Measurements from ENCODE around the gene NUP98. TPM values are rescaled to one million over a fixed set of nuclear protein-coding genes. Genes with fewer than 3 reads are reported as not detected.

The NUP98 gene
- total RNA-seq, 1 experiment from 2014 or later = 59.7 TPM

- no peak for DNase-seq
- no peak overlapping the region for H3K27ac ChIP-seq
- TF ChIP-seq, protein P1, sequence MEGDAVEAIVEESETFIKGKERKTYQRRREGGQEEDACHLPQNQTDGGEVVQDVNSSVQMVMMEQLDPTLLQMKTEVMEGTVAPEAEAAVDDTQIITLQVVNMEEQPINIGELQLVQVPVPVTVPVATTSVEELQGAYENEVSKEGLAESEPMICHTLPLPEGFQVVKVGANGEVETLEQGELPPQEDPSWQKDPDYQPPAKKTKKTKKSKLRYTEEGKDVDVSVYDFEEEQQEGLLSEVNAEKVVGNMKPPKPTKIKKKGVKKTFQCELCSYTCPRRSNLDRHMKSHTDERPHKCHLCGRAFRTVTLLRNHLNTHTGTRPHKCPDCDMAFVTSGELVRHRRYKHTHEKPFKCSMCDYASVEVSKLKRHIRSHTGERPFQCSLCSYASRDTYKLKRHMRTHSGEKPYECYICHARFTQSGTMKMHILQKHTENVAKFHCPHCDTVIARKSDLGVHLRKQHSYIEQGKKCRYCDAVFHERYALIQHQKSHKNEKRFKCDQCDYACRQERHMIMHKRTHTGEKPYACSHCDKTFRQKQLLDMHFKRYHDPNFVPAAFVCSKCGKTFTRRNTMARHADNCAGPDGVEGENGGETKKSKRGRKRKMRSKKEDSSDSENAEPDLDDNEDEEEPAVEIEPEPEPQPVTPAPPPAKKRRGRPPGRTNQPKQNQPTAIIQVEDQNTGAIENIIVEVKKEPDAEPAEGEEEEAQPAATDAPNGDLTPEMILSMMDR (conservative IDR thresholded peaks at IDR 0.05) = no peak
- TF ChIP-seq EZH2 (IDR thresholded peaks at IDR 0.05; ENCODE audit: low read depth) = no peak
- H3K4me2 ChIP-seq = no peak overlapping the region
- no peaks in the 10 kb centered on the region for H3K4me1 ChIP-seq (replicated peaks; ENCODE audit: insufficient read depth)
- H3K27me3 ChIP-seq (ENCODE audit: insufficient read depth, low read depth) = no peaks in the 10 kb centered on the region
- no peaks in the 10 kb centered on the region for H3K9me3 ChIP-seq (ENCODE audit: insufficient read depth, low read depth)
- no peaks in the 10 kb centered on the region for H3F3A ChIP-seq (ENCODE audit: insufficient read depth, low read depth)
- H3K36me3 ChIP-seq (ENCODE audit: low read depth) = no peaks in the 10 kb centered on the region
- H3K4me3 ChIP-seq = no peak overlapping the region
- POLR2A ChIA-PET (ENCODE audit: unreplicated experiment) = no interaction called here
- no TSS peak for BruUV-seq (replicated peaks)
- CTCF ChIA-PET = no interaction called here
- intact Hi-C loops (cut with micrococcal nuclease; ENCODE audit: unreplicated experiment) = no loop called here
- H3K9me2 ChIP-seq (ENCODE audit: insufficient read depth) = no peaks in the 10 kb centered on the region
- H3K79me2 ChIP-seq (ENCODE audit: low read depth) = peaks cover 13% of the 10 kb centered on the region; the same call in 1 of the 2 replicates
- no peak overlapping the region for H2AFZ ChIP-seq
- H4K20me1 ChIP-seq (ENCODE audit: insufficient read depth) = no peaks in the 10 kb centered on the region
Measured at GRCh38 chr11:3831378-3832239, 34.3 kb upstream of the NUP98 start.

- H3K36me3 ChIP-seq (ENCODE audit: low read depth) = no peaks in the 10 kb centered on the region
Measured at GRCh38 chr11:3830730-3831129, 33.4 kb upstream of the NUP98 start.

GRCh38 chr11:3830088-3830487 is 32.7 kb upstream of the NUP98 start:
- no peak for TF ChIP-seq EZH2 (IDR thresholded peaks at IDR 0.05; ENCODE audit: low read depth)
- TF ChIP-seq, protein P1 (conservative IDR thresholded peaks at IDR 0.05) = no peak
- H3F3A ChIP-seq (ENCODE audit: insufficient read depth, low read depth) = no peaks in the 10 kb centered on the region
- H2AFZ ChIP-seq = no peak overlapping the region
- BruUV-seq (replicated peaks) = no TSS peak
- peaks cover 8% of the 10 kb centered on the region; the same call in 1 of the 2 replicates for H3K79me2 ChIP-seq (ENCODE audit: low read depth)
- no peak overlapping the region for H3K4me3 ChIP-seq
- no peaks in the 10 kb centered on the region for H3K4me1 ChIP-seq (replicated peaks; ENCODE audit: insufficient read depth)
- no peaks in the 10 kb centered on the region for H3K9me3 ChIP-seq (ENCODE audit: insufficient read depth, low read depth)
- no peak overlapping the region for H3K27ac ChIP-seq
- no peak overlapping the region for H3K4me2 ChIP-seq
- no peaks in the 10 kb centered on the region for H3K36me3 ChIP-seq (ENCODE audit: low read depth)
- no peaks in the 10 kb centered on the region for H3K27me3 ChIP-seq (ENCODE audit: insufficient read depth, low read depth)
- ChIA-PET CTCF (no interaction called here), POLR2A (ENCODE audit: unreplicated experiment) (no interaction called here)
- H4K20me1 ChIP-seq (ENCODE audit: insufficient read depth) = no peaks in the 10 kb centered on the region
- no peaks in the 10 kb centered on the region for H3K9me2 ChIP-seq (ENCODE audit: insufficient read depth)
- intact Hi-C loops (cut with micrococcal nuclease; ENCODE audit: unreplicated experiment) = no loop called here
- DNase-seq = no peak

More at GRCh38 chr11:3830730-3831129, 33.4 kb upstream of the NUP98 start:
- Histone ChIP-seq H3K79me2 (ENCODE audit: low read depth) (peaks cover 13% of the 10 kb centered on the region; the same call in 1 of the 2 replicates), H3K9me3 (ENCODE audit: insufficient read depth, low read depth) (no peaks in the 10 kb centered on the region), H3K4me1 (replicated peaks; ENCODE audit: insufficient read depth) (no peaks in the 10 kb centered on the region), H2AFZ (no peak overlapping the region), H3K27me3 (ENCODE audit: insufficient read depth, low read depth) (no peaks in the 10 kb centered on the region), H3K27ac (no peak overlapping the region), H4K20me1 (ENCODE audit: insufficient read depth) (no peaks in the 10 kb centered on the region), H3K9me2 (ENCODE audit: insufficient read depth) (no peaks in the 10 kb centered on the region), H3F3A (ENCODE audit: insufficient read depth, low read depth) (no peaks in the 10 kb centered on the region), H3K4me2 (no peak overlapping the region), H3K4me3 (no peak overlapping the region)
- CTCF ChIA-PET = no interaction called here
- no peak for TF ChIP-seq EZH2 (IDR thresholded peaks at IDR 0.05; ENCODE audit: low read depth)
- TF ChIP-seq, protein P1 (conservative IDR thresholded peaks at IDR 0.05) = no peak
- POLR2A ChIA-PET (ENCODE audit: unreplicated experiment) = no interaction called here
- BruUV-seq (replicated peaks) = no TSS peak
- intact Hi-C loops (cut with micrococcal nuclease; ENCODE audit: unreplicated experiment) = no loop called here
- no peak for DNase-seq
